GM18858 (cell line): ENCODE measurements around the gene S100G.
"Not testable (repeated sequence)": the region's sequence is repeated elsewhere in the genome, so short reads cannot be mapped to it uniquely, and the experiment has no call there.

Source experiments
- ATAC-seq: cut with Tn5 transposase; IDR thresholded peaks from one replicate; pipeline ENCODE4 v1.9.1; 2021; ENCODE audit not compliant: unreplicated experiment

S100G gene

GRCh38 chrX:16649858-16650257 lies at the start of gene S100G:
S100G (plus strand) TSS chrX:16650158; CDS start chrX:16651007, 849 bp downstream.
- ATAC-seq = no peak

- no peak for ATAC-seq
Observed at GRCh38 chrX:16601885-16602284, 48.1 kb upstream of the S100G start.

- not testable (repeated sequence) for ATAC-seq
Observed at GRCh38 chrX:16603235-16603634, 46.7 kb upstream of the S100G start.

- ATAC-seq = no peak
Observed at GRCh38 chrX:16603822-16604221, 46.1 kb upstream of the S100G start.

GRCh38 chrX:16604337-16604736 lies 45.6 kb upstream of the S100G start:
- no peak for ATAC-seq

GRCh38 chrX:16606142-16606720 lies 43.7 kb upstream of the S100G start:
- no peak for ATAC-seq

- no peak for ATAC-seq
Observed at GRCh38 chrX:16610121-16610621, 39.8 kb upstream of the S100G start.

GRCh38 chrX:16610654-16611053 lies 39.3 kb upstream of the S100G start:
- not testable (repeated sequence) for ATAC-seq

GRCh38 chrX:16612257-16612897 lies 37.6 kb upstream of the S100G start:
- no peak for ATAC-seq

GRCh38 chrX:16617382-16617781 lies 32.6 kb upstream of the S100G start:
- ATAC-seq = no peak

- ATAC-seq = no peak
Observed at GRCh38 chrX:16618422-16618821, 31.5 kb upstream of the S100G start.

GRCh38 chrX:16619024-16619423 lies 30.9 kb upstream of the S100G start:
- ATAC-seq = no peak

GRCh38 chrX:16628511-16628910 lies 21.4 kb upstream of the S100G start:
- ATAC-seq = not testable (repeated sequence)

- ATAC-seq = no peak
Observed at GRCh38 chrX:16628946-16629595, 20.9 kb upstream of the S100G start.

GRCh38 chrX:16629909-16630308 lies 20.0 kb upstream of the S100G start:
- ATAC-seq = no peak

- ATAC-seq = no peak
Observed at GRCh38 chrX:16633754-16634153, 16.2 kb upstream of the S100G start.

- ATAC-seq = no peak
Observed at GRCh38 chrX:16635040-16635439, 14.9 kb upstream of the S100G start.

GRCh38 chrX:16635596-16635995 lies 14.4 kb upstream of the S100G start:
- ATAC-seq = no peak

- ATAC-seq = no peak
Observed at GRCh38 chrX:16638533-16638932, 11.4 kb upstream of the S100G start.

- ATAC-seq = no peak
Observed at GRCh38 chrX:16639966-16640365, 10.0 kb upstream of the S100G start.

- no peak for ATAC-seq
Observed at GRCh38 chrX:16640823-16641222, 9.1 kb upstream of the S100G start.

GRCh38 chrX:16643176-16643575 lies 6.8 kb upstream of the S100G start:
- ATAC-seq = no peak
